HG03439 (cell line): ENCODE measurements around the gene PTGER2.

Experiments used
- ATAC-seq: cut with Tn5 transposase; IDR thresholded peaks from one replicate; pipeline ENCODE4 v1.9.1; 2021; ENCODE audit warnings: mild to moderate bottlenecking, moderate library complexity; ENCODE audit not compliant: unreplicated experiment

Gene PTGER2

GRCh38 chr14:52313903-52314594 lies at the start of gene PTGER2:
Gene PTGER2, plus strand, starts transcription at chr14:52314312. Its CDS starts 237 bp downstream, at chr14:52314549.
- peak; percentile 66 for ATAC-seq

GRCh38 chr14:52265253-52265652 lies 48.9 kb upstream of the PTGER2 start:
- no peak for ATAC-seq

- no peak for ATAC-seq
These were observed 47.9 kb upstream of the PTGER2 start for GRCh38 chr14:52266179-52266578.

- no peak for ATAC-seq
These were observed 47.3 kb upstream of the PTGER2 start for GRCh38 chr14:52266782-52267181.

GRCh38 chr14:52267501-52268278 lies 46.4 kb upstream of the PTGER2 start, which contains the start of gene PTGDR:
Gene PTGDR, plus strand, starts transcription at chr14:52267698. Its CDS starts 117 bp downstream, at chr14:52267815.
- no peak for ATAC-seq

- ATAC-seq: no peak
These were observed 45.6 kb upstream of the PTGER2 start for GRCh38 chr14:52268279-52269061.

GRCh38 chr14:52269100-52269499 lies 45.0 kb upstream of the PTGER2 start:
- ATAC-seq: no peak

- no peak for ATAC-seq
These were observed 44.1 kb upstream of the PTGER2 start for GRCh38 chr14:52269982-52270381.

- ATAC-seq: no peak
These were observed 42.6 kb upstream of the PTGER2 start for GRCh38 chr14:52271538-52271937.

- no peak for ATAC-seq
These were observed 41.7 kb upstream of the PTGER2 start for GRCh38 chr14:52272375-52272774.

GRCh38 chr14:52275372-52275771 lies 38.7 kb upstream of the PTGER2 start:
- ATAC-seq: no peak

GRCh38 chr14:52277552-52277951 lies 36.6 kb upstream of the PTGER2 start:
- no peak for ATAC-seq

GRCh38 chr14:52279408-52279807 lies 34.7 kb upstream of the PTGER2 start:
- no peak for ATAC-seq

- ATAC-seq: no peak
These were observed 31.0 kb upstream of the PTGER2 start for GRCh38 chr14:52283099-52283498.

- ATAC-seq: no peak
These were observed 27.2 kb upstream of the PTGER2 start for GRCh38 chr14:52286661-52287649.

GRCh38 chr14:52296378-52296777 lies 17.7 kb upstream of the PTGER2 start:
- ATAC-seq: no peak

- ATAC-seq: no peak
These were observed 15.3 kb upstream of the PTGER2 start for GRCh38 chr14:52298795-52299194.

- no peak for ATAC-seq
These were observed 14.3 kb upstream of the PTGER2 start for GRCh38 chr14:52299692-52300278.

- no peak for ATAC-seq
These were observed 10.9 kb upstream of the PTGER2 start for GRCh38 chr14:52303236-52303635.
